HEK293T (cell line): ENCODE data around the gene SLC39A3.
A peak's percentile ranks its signal among the peaks of the same experiment; 100 is the strongest.

Source experiments
- CTCF ChIA-PET: fragments of 350-600 bp; formaldehyde crosslinking; extraction: SDS; loops from one replicate; lab custom pipeline; 2021; ENCODE audit warnings: antibody characterized with exemption, inconsistent platforms; lab: Yijun Ruan, JAX
- POLR2A ChIA-PET: fragments of 350-600 bp; formaldehyde crosslinking; extraction: SDS; loops from one replicate; lab custom pipeline; 2020; ENCODE audit warnings: antibody characterized with exemption, inconsistent platforms; lab: Yijun Ruan, JAX
- DNase-seq: peaks from one replicate; pipeline ENCODE4 v3.0.0; 2012; ENCODE audit warnings: mixed read lengths; ENCODE audit errors: extremely low spot score
- ARNT ChIP-seq: fragments of 450-650 bp; IDR thresholded peaks from 2 replicates; pipeline ENCODE4 v1.6.1; 2017; ENCODE audit warnings: mild to moderate bottlenecking
- BHLHE40 ChIP-seq: fragments of 450-650 bp; IDR thresholded peaks from 2 replicates; pipeline ENCODE4 v1.6.1; 2016; ENCODE audit warnings: mild to moderate bottlenecking, moderate library complexity, borderline replicate concordance
- CTBP1 ChIP-seq: fragments of 450-650 bp; IDR thresholded peaks from 2 replicates; pipeline ENCODE4 v1.6.1; 2016; ENCODE audit warnings: borderline replicate concordance
- ELF4 ChIP-seq: fragments of 450-650 bp; IDR thresholded peaks from 2 replicates; pipeline ENCODE4 v1.6.1; 2017; ENCODE audit warnings: antibody characterized with exemption
- FOXA1 ChIP-seq: fragments of 450-650 bp; IDR thresholded peaks from 2 replicates; pipeline ENCODE4 v1.6.1; 2016; ENCODE audit warnings: mild to moderate bottlenecking
- FOXK2 ChIP-seq: fragments of 450-650 bp; IDR thresholded peaks from 2 replicates; pipeline ENCODE4 v1.6.1; 2016; ENCODE audit warnings: mild to moderate bottlenecking
- FOXM1 ChIP-seq: fragments of 450-650 bp; IDR thresholded peaks from 2 replicates; pipeline ENCODE4 v1.6.1; 2017; ENCODE audit warnings: mild to moderate bottlenecking, borderline replicate concordance
- HDGF ChIP-seq: fragments of 450-650 bp; IDR thresholded peaks from 2 replicates; pipeline ENCODE4 v1.6.1; 2017; ENCODE audit warnings: antibody characterized with exemption, borderline replicate concordance
- L3MBTL2 ChIP-seq: fragments of 450-650 bp; conservative IDR thresholded peaks from 2 replicates; pipeline ENCODE4 v1.6.1; 2016; ENCODE audit warnings: mild to moderate bottlenecking
- LEF1 ChIP-seq: fragments of 450-650 bp; IDR thresholded peaks from 2 replicates; pipeline ENCODE4 v1.6.1; 2017; ENCODE audit warnings: mild to moderate bottlenecking, borderline replicate concordance
- NFRKB ChIP-seq: fragments of 450-650 bp; IDR thresholded peaks from 2 replicates; pipeline ENCODE4 v1.6.1; 2016; ENCODE audit warnings: mild to moderate bottlenecking, moderate library complexity
- SP1 ChIP-seq: fragments of 450-650 bp; IDR thresholded peaks from 2 replicates; pipeline ENCODE4 v1.6.1; 2017
- SUZ12 ChIP-seq: fragments of 450-650 bp; IDR thresholded peaks from 2 replicates; pipeline ENCODE4 v1.6.1; 2016; ENCODE audit warnings: mild to moderate bottlenecking
- TARDBP ChIP-seq: fragments of 450-650 bp; IDR thresholded peaks from 2 replicates; pipeline ENCODE4 v1.6.1; 2016
- ZNF384 ChIP-seq: fragments of 450-650 bp; IDR thresholded peaks from 2 replicates; pipeline ENCODE4 v1.6.1; 2016
- TF ChIP-seq, protein P1 (sequence below): fragments of 450-650 bp; IDR thresholded peaks from 2 replicates; pipeline ENCODE4 v1.6.1; 2016

SLC39A3 gene

DNA sequence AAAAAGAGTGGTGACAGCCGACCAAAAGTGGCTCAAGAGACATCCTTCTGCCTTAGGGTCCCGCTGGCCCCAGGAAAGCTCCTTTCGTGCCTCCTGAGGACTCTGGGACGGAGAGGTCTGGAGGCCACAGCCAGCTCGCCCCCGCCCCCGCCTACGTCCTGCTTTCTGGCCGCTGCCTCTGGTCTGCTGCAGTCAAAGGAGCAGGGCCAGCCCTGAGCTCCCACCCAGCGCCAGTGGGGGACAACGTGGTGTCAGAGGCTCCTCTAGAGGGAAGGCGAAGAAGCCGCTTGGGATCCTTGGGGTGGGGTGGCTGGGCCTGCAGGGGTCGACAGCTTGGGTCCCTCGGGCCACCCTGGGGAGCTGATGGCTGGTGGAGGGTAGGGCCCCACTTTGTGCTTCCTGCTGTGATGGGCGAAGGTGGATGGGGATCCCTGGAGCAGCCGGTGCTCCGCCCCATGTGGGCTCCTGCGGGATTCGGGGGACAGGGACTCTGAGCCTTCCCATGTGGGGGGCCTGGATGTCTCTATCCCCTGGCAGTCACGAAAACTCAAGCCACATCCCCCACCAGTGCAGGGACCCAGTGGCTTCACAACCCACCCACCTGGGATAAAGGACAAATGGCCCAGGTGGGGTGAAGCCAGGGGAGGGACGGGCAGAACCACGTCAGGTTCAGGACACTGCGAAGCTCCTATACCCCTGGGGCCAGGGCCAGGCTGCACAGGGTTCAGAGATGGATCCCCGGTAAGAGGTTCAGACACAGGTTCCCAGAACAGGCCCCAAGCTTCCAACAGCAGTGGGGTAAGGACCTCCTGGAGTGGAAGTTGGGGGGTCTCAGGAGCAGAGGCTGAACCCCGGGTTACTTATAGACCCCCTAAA lies 9.6 kb downstream of the SLC39A3 start:
- ChIA-PET POLR2A (interaction anchor here (1.0 to 1.3 kb wide), 2 partner anchors 9 to 10 kb away, joined by 3 read pairs; no protein-coding TSS in a partner anchor), CTCF (no interaction called here)
- no peak for TF ChIP-seq SUZ12
- no peak for TF ChIP-seq LEF1
- no peak for TF ChIP-seq BHLHE40
- TF ChIP-seq SP1, result no peak
- TF ChIP-seq CTBP1, result no peak
- TF ChIP-seq ARNT, result no peak
- no peak for TF ChIP-seq NFRKB
- no peak for TF ChIP-seq FOXA1
- TF ChIP-seq FOXM1, result no peak
- TF ChIP-seq L3MBTL2, result no peak
- TF ChIP-seq TARDBP, result no peak
- no peak for TF ChIP-seq FOXK2
- DNase-seq, result no peak

DNA sequence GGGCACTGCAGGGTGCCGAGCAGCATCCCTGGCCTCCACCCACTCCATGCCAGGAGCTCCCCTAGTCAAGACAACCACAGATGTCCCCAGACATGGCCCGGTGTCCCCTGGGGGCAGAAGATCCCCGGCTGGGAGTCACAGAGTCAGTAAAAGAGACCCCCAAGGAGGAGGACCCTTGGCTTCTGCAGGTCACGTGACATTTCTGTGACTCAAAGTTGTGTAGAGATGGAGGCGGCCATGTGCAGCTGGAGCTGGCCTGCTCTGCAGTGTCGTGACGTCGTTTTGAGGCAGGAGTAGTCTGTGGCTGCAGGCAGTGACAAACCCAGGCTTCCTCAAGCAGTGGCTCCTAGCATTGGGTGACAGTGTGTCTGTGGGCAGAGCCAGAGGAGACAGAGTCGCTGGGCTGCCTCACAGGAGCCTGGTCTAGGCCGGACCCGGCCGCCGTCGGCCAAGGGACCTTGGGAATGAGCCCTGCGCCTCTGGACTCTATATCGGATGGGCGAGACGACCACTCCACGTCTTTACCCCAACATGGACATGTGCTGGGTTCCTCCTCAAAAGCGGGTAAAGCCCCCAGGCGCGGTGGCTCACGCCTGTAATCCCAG lies 10.9 kb downstream of the SLC39A3 start:
- POLR2A ChIA-PET, result no interaction called here
- CTCF ChIA-PET, result no interaction called here
- no peak for DNase-seq
- TF ChIP-seq LEF1 (no peak), L3MBTL2 (no peak), ARNT (no peak), ELF4 (no peak), ZNF384 (no peak), CTBP1 (no peak), FOXA1 (no peak), HDGF (no peak), NFRKB (no peak), FOXK2 (no peak), SP1 (no peak), BHLHE40 (no peak), SUZ12 (no peak), FOXM1 (no peak), TARDBP (no peak)
- TF ChIP-seq, protein P1, sequence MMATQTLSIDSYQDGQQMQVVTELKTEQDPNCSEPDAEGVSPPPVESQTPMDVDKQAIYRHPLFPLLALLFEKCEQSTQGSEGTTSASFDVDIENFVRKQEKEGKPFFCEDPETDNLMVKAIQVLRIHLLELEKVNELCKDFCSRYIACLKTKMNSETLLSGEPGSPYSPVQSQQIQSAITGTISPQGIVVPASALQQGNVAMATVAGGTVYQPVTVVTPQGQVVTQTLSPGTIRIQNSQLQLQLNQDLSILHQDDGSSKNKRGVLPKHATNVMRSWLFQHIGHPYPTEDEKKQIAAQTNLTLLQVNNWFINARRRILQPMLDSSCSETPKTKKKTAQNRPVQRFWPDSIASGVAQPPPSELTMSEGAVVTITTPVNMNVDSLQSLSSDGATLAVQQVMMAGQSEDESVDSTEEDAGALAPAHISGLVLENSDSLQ, result no peak

DNA sequence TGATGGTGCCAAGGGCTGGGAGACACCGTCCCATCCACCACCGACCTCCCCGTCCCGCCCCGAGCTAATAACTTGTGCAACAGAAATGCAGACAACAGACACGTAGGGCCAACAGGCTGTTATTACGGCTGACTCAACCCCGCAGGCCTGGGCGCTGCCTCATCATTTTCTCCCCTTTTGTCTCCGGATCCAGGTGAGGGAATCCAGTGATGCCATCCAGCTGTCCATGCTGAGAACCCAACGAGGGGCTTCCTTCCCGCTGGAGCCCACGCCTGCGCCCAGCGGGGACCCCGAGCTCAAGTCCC lies 12.2 kb downstream of the SLC39A3 start:
- TF ChIP-seq L3MBTL2, result no peak
- no peak for TF ChIP-seq FOXM1
- TF ChIP-seq LEF1, result no peak
- no peak for TF ChIP-seq SP1
- no peak for TF ChIP-seq TARDBP
- no peak for TF ChIP-seq SUZ12
- TF ChIP-seq NFRKB, result no peak
- TF ChIP-seq ZNF384, result no peak
- no peak for TF ChIP-seq CTBP1
- no peak for TF ChIP-seq HDGF
- CTCF ChIA-PET, result no interaction called here
- POLR2A ChIA-PET, result interaction anchor here (0.6 kb wide), 1 partner anchor 12 kb away, joined by 3 read pairs; no protein-coding TSS in a partner anchor
- DNase-seq, result no peak

DNA sequence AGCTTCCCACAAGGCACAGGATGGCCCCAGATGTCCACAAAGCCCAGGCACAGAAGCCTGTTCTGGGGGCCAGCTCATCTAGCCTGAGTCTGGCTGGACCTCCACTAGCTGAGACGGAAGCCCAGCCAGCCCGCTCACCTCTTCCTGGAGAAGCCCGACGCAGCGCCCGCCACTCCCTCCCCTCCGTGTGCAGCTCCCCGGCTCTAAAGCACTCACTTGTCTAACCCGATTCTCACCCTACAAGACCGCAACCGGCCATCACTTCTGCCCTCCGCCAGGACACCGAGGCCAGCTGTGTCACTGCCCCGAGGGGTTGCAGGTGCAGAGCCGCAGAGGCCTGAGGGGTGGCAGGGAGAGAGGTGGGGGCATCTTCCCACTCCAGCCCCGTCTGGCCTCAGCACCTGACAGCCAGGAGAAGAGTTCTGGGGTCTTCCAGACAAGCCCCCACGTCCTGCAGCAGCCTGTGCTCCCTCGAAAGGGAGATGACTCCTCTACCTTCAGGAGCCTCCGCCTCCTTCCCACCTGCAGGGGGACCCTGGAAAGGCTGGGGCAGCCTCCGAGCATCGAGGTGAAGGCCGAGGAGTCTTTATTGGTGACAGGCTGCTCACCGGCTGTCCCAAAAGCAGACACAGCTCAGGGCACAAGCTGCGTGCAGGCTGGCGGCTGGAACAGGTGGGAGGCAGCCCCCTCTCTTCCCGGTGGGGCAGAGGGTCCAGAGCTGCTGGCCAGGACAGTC lies 12.7 kb downstream of the SLC39A3 start:
- ChIA-PET POLR2A (interaction anchor here (0.6 kb wide), 1 partner anchor 12 kb away, joined by 3 read pairs; no protein-coding TSS in a partner anchor), CTCF (no interaction called here)
- TF ChIP-seq ZNF384 (no peak), BHLHE40 (no peak), LEF1 (no peak), FOXA1 (no peak), L3MBTL2 (no peak), FOXK2 (no peak), CTBP1 (no peak)
- no peak for DNase-seq

DNA sequence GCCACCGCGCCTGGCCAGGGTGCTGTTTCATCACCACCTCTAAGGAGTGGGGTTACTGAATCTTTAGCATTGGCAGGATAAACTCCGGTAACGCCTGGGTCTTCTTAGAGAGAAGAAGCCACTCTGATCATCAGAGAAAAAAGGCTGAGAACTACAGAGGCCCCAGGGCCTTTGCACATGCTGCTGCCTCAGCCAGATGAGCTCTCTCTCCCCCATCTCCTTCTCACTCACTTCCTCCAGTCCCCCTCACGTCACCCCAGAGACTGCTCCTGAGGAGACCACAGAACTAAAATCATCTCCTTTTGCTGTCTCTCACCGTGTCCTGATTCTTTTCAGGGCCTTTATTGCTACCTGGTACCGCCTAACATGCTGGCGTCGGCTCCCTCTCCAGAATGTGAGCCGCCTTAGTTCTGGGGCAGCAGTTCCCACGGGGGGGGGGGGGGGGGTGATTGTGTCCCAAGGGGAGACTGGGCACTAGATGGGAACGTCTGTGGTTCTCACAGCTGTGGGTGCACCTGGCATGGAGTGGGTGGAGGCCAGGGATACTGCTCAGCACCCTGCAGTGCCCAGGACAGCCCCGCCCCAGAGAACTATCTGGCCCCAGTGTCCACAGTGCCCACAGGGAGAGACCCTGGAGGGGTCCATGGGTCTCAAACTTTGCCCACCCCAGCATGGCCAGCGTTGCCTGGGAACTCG lies 13.5 kb downstream of the SLC39A3 start:
- no peak for TF ChIP-seq L3MBTL2
- TF ChIP-seq BHLHE40, result no peak
- ChIA-PET CTCF (no interaction called here), POLR2A (no interaction called here)
- no peak for DNase-seq

DNA sequence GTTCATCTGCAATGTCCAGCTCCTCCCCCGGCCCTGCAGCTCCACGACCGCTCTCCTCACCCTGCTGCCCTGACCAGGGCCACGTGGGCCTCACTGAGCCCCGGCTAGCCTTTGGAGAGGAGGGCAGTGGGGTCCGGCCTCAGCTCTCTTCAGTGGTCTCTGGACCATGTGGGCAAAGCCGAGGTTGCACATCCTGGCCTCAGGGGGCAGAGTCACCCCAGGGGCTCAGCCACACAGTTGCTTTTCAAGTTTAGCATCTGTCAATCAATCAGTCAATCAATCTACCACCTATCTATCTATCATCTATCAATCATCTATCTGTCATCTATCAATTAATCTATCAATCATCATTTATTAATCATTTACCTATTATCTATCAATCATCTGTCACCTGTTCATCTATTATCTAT lies 15.7 kb downstream of the SLC39A3 start:
- TF ChIP-seq HDGF (no peak), LEF1 (no peak), ELF4 (no peak)
- TF ChIP-seq, protein P1, result peak; percentile 97
- DNase-seq, result no peak
- ChIA-PET CTCF (interaction anchor here (0.6 to 0.7 kb wide), 2 partner anchors 22 to 56 kb away, joined by 3 read pairs; no protein-coding TSS in a partner anchor), POLR2A (no interaction called here)
